ENCODE data around the gene SRSF7.

SRSF7 gene

DNA sequence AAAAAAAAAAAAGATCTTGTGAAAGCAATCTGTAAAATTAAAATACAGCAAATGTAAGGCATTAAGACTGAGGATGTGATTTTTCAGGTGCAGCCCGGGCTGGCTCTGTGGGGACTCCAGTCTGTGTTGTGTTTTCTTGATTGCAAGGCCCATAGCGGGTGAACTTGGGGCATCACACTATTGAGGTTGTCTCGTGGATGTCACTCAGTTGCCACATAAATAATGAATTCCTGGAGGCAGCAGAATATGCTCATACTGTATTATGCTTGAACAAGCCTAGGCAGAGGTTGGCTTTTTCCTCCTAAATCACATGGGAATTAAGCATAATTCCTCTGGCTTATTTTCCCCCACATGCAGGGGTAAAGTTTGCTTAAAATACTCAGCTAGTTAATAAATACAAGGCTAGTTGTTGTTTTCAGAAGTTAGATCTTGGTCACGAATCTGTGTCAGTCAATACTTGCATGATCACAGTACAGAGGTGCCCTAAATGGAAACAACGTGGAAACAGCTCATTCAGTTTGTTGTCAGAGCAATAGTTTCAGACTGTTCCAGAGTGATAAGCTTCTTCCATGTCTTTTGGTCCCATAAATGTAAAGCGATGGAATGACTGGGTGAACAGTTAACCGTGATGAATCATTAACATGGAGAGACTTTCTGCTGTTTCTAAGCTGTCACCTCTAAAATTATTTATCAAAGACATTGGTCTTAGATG is 43.2 kb upstream of the SRSF7 start:
- TF ChIP-seq GLIS3 (CRISPR knock-in tag; IDR thresholded peaks at IDR 0.05), result no peak
- TF ChIP-seq TOX (CRISPR knock-in tag; IDR thresholded peaks at IDR 0.05; ENCODE audit: borderline replicate concordance), result no peak
- no peak for TF ChIP-seq ARNTL (CRISPR knock-in tag; IDR thresholded peaks at IDR 0.05; ENCODE audit: borderline replicate concordance, low read depth)
- TF ChIP-seq, protein P1, sequence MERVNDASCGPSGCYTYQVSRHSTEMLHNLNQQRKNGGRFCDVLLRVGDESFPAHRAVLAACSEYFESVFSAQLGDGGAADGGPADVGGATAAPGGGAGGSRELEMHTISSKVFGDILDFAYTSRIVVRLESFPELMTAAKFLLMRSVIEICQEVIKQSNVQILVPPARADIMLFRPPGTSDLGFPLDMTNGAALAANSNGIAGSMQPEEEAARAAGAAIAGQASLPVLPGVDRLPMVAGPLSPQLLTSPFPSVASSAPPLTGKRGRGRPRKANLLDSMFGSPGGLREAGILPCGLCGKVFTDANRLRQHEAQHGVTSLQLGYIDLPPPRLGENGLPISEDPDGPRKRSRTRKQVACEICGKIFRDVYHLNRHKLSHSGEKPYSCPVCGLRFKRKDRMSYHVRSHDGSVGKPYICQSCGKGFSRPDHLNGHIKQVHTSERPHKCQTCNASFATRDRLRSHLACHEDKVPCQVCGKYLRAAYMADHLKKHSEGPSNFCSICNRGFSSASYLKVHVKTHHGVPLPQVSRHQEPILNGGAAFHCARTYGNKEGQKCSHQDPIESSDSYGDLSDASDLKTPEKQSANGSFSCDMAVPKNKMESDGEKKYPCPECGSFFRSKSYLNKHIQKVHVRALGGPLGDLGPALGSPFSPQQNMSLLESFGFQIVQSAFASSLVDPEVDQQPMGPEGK (CRISPR knock-in tag; IDR thresholded peaks at IDR 0.05; ENCODE audit: borderline replicate concordance), result no peak
- TF ChIP-seq CSDC2 (CRISPR knock-in tag; IDR thresholded peaks at IDR 0.05), result no peak
- TF ChIP-seq ZNF8 (CRISPR knock-in tag; IDR thresholded peaks at IDR 0.05), result no peak
- TF ChIP-seq ZFP30 (CRISPR knock-in tag; IDR thresholded peaks at IDR 0.05), result no peak
- no peak for TF ChIP-seq TCF4 (CRISPR knock-in tag; IDR thresholded peaks at IDR 0.05; ENCODE audit: borderline replicate concordance)
- no peak for TF ChIP-seq RARB (CRISPR knock-in tag; IDR thresholded peaks at IDR 0.05)
- TF ChIP-seq, protein P2, sequence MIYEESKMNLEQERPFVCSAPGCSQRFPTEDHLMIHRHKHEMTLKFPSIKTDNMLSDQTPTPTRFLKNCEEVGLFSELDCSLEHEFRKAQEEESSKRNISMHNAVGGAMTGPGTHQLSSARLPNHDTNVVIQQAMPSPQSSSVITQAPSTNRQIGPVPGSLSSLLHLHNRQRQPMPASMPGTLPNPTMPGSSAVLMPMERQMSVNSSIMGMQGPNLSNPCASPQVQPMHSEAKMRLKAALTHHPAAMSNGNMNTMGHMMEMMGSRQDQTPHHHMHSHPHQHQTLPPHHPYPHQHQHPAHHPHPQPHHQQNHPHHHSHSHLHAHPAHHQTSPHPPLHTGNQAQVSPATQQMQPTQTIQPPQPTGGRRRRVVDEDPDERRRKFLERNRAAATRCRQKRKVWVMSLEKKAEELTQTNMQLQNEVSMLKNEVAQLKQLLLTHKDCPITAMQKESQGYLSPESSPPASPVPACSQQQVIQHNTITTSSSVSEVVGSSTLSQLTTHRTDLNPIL (CRISPR knock-in tag; IDR thresholded peaks at IDR 0.05; ENCODE audit: low read depth), result no peak
- TF ChIP-seq, protein P3, sequence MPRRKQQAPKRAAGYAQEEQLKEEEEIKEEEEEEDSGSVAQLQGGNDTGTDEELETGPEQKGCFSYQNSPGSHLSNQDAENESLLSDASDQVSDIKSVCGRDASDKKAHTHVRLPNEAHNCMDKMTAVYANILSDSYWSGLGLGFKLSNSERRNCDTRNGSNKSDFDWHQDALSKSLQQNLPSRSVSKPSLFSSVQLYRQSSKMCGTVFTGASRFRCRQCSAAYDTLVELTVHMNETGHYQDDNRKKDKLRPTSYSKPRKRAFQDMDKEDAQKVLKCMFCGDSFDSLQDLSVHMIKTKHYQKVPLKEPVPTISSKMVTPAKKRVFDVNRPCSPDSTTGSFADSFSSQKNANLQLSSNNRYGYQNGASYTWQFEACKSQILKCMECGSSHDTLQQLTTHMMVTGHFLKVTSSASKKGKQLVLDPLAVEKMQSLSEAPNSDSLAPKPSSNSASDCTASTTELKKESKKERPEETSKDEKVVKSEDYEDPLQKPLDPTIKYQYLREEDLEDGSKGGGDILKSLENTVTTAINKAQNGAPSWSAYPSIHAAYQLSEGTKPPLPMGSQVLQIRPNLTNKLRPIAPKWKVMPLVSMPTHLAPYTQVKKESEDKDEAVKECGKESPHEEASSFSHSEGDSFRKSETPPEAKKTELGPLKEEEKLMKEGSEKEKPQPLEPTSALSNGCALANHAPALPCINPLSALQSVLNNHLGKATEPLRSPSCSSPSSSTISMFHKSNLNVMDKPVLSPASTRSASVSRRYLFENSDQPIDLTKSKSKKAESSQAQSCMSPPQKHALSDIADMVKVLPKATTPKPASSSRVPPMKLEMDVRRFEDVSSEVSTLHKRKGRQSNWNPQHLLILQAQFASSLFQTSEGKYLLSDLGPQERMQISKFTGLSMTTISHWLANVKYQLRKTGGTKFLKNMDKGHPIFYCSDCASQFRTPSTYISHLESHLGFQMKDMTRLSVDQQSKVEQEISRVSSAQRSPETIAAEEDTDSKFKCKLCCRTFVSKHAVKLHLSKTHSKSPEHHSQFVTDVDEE (CRISPR knock-in tag; IDR thresholded peaks at IDR 0.05), result no peak
- TF ChIP-seq ZNF70 (CRISPR knock-in tag; IDR thresholded peaks at IDR 0.05), result no peak
- TF ChIP-seq SNAI2 (CRISPR knock-in tag; IDR thresholded peaks at IDR 0.05), result no peak
- TF ChIP-seq, protein P4, sequence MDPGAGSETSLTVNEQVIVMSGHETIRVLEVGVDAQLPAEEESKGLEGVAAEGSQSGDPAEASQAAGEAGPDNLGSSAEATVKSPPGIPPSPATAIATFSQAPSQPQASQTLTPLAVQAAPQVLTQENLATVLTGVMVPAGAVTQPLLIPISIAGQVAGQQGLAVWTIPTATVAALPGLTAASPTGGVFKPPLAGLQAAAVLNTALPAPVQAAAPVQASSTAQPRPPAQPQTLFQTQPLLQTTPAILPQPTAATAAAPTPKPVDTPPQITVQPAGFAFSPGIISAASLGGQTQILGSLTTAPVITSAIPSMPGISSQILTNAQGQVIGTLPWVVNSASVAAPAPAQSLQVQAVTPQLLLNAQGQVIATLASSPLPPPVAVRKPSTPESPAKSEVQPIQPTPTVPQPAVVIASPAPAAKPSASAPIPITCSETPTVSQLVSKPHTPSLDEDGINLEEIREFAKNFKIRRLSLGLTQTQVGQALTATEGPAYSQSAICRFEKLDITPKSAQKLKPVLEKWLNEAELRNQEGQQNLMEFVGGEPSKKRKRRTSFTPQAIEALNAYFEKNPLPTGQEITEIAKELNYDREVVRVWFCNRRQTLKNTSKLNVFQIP (CRISPR knock-in tag; IDR thresholded peaks at IDR 0.05; ENCODE audit: borderline replicate concordance, low read depth), result no peak
- no peak for TF ChIP-seq ISL1 (CRISPR knock-in tag; IDR thresholded peaks at IDR 0.05)
- TF ChIP-seq PPARA (CRISPR knock-in tag; IDR thresholded peaks at IDR 0.05; ENCODE audit: borderline replicate concordance), result no peak
- TF ChIP-seq ZFP3 (CRISPR knock-in tag; IDR thresholded peaks at IDR 0.05), result no peak
- ATAC-seq, result no peak

DNA sequence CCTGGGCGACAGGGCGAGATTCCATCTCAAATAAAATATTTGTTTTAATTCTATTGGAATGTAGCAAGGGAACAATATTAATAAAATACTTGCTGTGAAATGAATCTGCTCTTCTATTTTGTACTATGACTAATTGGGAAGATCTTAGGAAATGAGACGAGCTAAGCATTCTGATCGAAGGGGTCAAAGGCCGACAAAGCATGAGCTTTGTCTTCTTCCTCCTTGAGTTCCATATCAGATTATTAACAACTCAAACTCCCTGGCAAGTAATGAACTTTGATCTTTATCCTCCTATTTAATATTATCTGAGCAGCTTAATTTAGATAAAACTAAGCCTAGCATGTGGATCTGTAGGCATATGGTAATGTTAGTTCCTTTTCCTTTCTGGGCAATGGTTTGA is 42.4 kb upstream of the SRSF7 start:
- no peak for TF ChIP-seq OSR1 (CRISPR knock-in tag; IDR thresholded peaks at IDR 0.05)
- TF ChIP-seq GLIS3 (CRISPR knock-in tag; IDR thresholded peaks at IDR 0.05), result no peak
- no peak for TF ChIP-seq ZNF8 (CRISPR knock-in tag; IDR thresholded peaks at IDR 0.05)
- TF ChIP-seq PPARA (CRISPR knock-in tag; IDR thresholded peaks at IDR 0.05; ENCODE audit: borderline replicate concordance), result no peak
- TF ChIP-seq, protein P2 (CRISPR knock-in tag; IDR thresholded peaks at IDR 0.05; ENCODE audit: low read depth), result no peak
- no peak for TF ChIP-seq ZFP30 (CRISPR knock-in tag; IDR thresholded peaks at IDR 0.05)
- no peak for TF ChIP-seq ESRRG (CRISPR knock-in tag; IDR thresholded peaks at IDR 0.05)
- TF ChIP-seq TOX (CRISPR knock-in tag; IDR thresholded peaks at IDR 0.05; ENCODE audit: borderline replicate concordance), result no peak
- no peak for TF ChIP-seq ZFP3 (CRISPR knock-in tag; IDR thresholded peaks at IDR 0.05)
- no peak for TF ChIP-seq ZC3H10 (CRISPR knock-in tag; IDR thresholded peaks at IDR 0.05)
- no peak for TF ChIP-seq CSDC2 (CRISPR knock-in tag; IDR thresholded peaks at IDR 0.05)
- no peak for TF ChIP-seq ARNTL (CRISPR knock-in tag; IDR thresholded peaks at IDR 0.05; ENCODE audit: borderline replicate concordance, low read depth)
- TF ChIP-seq, protein P5, sequence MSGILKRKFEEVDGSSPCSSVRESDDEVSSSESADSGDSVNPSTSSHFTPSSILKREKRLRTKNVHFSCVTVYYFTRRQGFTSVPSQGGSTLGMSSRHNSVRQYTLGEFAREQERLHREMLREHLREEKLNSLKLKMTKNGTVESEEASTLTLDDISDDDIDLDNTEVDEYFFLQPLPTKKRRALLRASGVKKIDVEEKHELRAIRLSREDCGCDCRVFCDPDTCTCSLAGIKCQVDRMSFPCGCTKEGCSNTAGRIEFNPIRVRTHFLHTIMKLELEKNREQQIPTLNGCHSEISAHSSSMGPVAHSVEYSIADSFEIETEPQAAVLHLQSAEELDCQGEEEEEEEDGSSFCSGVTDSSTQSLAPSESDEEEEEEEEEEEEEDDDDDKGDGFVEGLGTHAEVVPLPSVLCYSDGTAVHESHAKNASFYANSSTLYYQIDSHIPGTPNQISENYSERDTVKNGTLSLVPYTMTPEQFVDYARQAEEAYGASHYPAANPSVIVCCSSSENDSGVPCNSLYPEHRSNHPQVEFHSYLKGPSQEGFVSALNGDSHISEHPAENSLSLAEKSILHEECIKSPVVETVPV (CRISPR knock-in tag; IDR thresholded peaks at IDR 0.05), result no peak
- no peak for TF ChIP-seq SNAI2 (CRISPR knock-in tag; IDR thresholded peaks at IDR 0.05)
- no peak for ATAC-seq

All from SK-N-SH treated with all-trans-retinoic acid at 6 μM for 48 hours (cell line).